ENCODE data around the gene AXL. TPM values are rescaled to one million over a fixed set of nuclear protein-coding genes. Genes with fewer than 3 reads are reported as not detected.

Gene AXL
- total and polyA plus RNA-seq, 9 of the 15 experiments (the other 6 are each of a cell fraction or from before 2014, with no cell fraction given): 0.80 to 6.6 (median 1.6) TPM

DNA sequence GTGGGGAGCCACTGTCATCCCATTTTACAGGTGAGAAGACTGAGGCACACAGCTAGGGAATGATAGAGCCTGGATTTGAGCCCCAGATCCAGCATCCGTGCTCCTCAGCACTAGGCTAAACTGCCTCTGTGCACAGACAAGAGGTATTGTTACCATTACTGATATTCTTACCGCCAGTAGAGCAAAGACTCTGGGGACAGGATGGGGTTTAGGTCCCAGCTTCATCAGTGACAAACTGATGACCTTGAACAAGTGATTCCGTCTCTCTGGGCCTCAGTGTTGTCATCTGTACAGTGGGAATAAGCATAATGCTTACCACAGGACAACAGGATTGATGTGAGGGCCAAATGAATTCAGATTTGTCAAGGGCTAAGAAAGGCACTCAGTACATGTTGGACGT is 16.5 kb downstream of the AXL start (continued):
- no peak for TF ChIP-seq TAF15 (IDR thresholded peaks at IDR 0.05; ENCODE audit: low read depth, low read length)
- no peak for TF ChIP-seq IRF2 (CRISPR knock-in tag; IDR thresholded peaks at IDR 0.05)
- no peak for TF ChIP-seq SAP30 (IDR thresholded peaks at IDR 0.05; ENCODE audit: borderline replicate concordance, insufficient read depth, low read depth, low read length, poor library complexity, severe bottlenecking)
- TF ChIP-seq, protein P1, sequence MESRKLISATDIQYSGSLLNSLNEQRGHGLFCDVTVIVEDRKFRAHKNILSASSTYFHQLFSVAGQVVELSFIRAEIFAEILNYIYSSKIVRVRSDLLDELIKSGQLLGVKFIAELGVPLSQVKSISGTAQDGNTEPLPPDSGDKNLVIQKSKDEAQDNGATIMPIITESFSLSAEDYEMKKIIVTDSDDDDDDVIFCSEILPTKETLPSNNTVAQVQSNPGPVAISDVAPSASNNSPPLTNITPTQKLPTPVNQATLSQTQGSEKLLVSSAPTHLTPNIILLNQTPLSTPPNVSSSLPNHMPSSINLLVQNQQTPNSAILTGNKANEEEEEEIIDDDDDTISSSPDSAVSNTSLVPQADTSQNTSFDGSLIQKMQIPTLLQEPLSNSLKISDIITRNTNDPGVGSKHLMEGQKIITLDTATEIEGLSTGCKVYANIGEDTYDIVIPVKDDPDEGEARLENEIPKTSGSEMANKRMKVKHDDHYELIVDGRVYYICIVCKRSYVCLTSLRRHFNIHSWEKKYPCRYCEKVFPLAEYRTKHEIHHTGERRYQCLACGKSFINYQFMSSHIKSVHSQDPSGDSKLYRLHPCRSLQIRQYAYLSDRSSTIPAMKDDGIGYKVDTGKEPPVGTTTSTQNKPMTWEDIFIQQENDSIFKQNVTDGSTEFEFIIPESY (CRISPR knock-in tag; IDR thresholded peaks at IDR 0.05): peak; percentile 48; the same call in 1 of the 2 replicates
- peak; percentile 89 for TF ChIP-seq RBM25 (IDR thresholded peaks at IDR 0.05; ENCODE audit: low read depth, low read length, severe bottlenecking)
- no peak for TF ChIP-seq TEAD2 (tag; IDR thresholded peaks at IDR 0.05)
- TF ChIP-seq ZNF217 (CRISPR knock-in tag; IDR thresholded peaks at IDR 0.05): no peak
- TF ChIP-seq TOE1 (IDR thresholded peaks at IDR 0.05; ENCODE audit: borderline replicate concordance): no peak
- TF ChIP-seq TOE1 (CRISPR knock-in tag; IDR thresholded peaks at IDR 0.05; ENCODE audit: borderline replicate concordance, low read depth): no peak
- TF ChIP-seq, protein P2, sequence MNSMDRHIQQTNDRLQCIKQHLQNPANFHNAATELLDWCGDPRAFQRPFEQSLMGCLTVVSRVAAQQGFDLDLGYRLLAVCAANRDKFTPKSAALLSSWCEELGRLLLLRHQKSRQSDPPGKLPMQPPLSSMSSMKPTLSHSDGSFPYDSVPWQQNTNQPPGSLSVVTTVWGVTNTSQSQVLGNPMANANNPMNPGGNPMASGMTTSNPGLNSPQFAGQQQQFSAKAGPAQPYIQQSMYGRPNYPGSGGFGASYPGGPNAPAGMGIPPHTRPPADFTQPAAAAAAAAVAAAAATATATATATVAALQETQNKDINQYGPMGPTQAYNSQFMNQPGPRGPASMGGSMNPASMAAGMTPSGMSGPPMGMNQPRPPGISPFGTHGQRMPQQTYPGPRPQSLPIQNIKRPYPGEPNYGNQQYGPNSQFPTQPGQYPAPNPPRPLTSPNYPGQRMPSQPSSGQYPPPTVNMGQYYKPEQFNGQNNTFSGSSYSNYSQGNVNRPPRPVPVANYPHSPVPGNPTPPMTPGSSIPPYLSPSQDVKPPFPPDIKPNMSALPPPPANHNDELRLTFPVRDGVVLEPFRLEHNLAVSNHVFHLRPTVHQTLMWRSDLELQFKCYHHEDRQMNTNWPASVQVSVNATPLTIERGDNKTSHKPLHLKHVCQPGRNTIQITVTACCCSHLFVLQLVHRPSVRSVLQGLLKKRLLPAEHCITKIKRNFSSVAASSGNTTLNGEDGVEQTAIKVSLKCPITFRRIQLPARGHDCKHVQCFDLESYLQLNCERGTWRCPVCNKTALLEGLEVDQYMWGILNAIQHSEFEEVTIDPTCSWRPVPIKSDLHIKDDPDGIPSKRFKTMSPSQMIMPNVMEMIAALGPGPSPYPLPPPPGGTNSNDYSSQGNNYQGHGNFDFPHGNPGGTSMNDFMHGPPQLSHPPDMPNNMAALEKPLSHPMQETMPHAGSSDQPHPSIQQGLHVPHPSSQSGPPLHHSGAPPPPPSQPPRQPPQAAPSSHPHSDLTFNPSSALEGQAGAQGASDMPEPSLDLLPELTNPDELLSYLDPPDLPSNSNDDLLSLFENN (IDR thresholded peaks at IDR 0.05; ENCODE audit: low read depth in 2 of 2, low read length in 2 of 2): no peak
- TF ChIP-seq BRF1 (IDR thresholded peaks at IDR 0.05; ENCODE audit: borderline replicate concordance, extremely low read depth, insufficient read length): no peak
- TF ChIP-seq SMAD2 (IDR thresholded peaks at IDR 0.05; ENCODE audit: low read depth, low read length): no peak
- TF ChIP-seq TGIF2 (CRISPR knock-in tag; IDR thresholded peaks at IDR 0.05): no peak
- TF ChIP-seq SAFB2 (IDR thresholded peaks at IDR 0.05; ENCODE audit: borderline replicate concordance, low read depth, low read length, severe bottlenecking): no peak
- TF ChIP-seq ETV1 (tag; conservative IDR thresholded peaks at IDR 0.05; ENCODE audit: low read depth): no peak
- TF ChIP-seq, protein P3, sequence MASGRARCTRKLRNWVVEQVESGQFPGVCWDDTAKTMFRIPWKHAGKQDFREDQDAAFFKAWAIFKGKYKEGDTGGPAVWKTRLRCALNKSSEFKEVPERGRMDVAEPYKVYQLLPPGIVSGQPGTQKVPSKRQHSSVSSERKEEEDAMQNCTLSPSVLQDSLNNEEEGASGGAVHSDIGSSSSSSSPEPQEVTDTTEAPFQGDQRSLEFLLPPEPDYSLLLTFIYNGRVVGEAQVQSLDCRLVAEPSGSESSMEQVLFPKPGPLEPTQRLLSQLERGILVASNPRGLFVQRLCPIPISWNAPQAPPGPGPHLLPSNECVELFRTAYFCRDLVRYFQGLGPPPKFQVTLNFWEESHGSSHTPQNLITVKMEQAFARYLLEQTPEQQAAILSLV (tag; IDR thresholded peaks at IDR 0.05): no peak
- no peak for TF ChIP-seq NFATC3 (IDR thresholded peaks at IDR 0.05)
- TF ChIP-seq MYC (IDR thresholded peaks at IDR 0.05; ENCODE audit: low read depth, low read length): no peak
- no peak for TF ChIP-seq MYC (CRISPR knock-in tag; IDR thresholded peaks at IDR 0.05; ENCODE audit: borderline replicate concordance, low read depth)
- no peak for TF ChIP-seq TBP (optimal IDR thresholded peaks at IDR 0.05; ENCODE audit: low read depth, low read length)
